Measurements from ENCODE around the gene LRRC46. TPM values are rescaled to one million over a fixed set of nuclear protein-coding genes. Genes with fewer than 3 reads are reported as not detected.

Gene LRRC46
- total and polyA plus RNA-seq, 4 donors, result 0.40 to 13.1 (median 6.2) TPM

DNA sequence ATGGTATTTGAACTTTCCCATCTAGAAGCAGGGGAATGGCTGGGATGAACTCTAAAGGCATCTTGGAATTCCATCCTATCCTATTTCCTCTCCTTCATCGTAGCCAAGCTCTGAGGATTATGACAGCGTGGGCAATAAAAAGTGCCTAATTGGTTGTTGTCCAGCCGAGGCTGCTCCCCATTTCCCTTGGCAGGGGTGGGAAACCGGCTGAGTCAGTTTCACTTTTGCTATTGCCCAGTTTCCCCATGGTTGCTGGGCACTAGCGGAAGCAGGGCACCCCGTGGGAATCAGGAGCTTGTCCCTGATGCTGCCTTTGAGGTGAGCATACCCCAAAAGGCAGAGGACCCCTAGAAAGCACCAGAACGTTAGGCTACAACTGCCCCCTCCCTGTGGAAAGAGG lies 50.8 kb downstream of the LRRC46 start:
- H3K27ac ChIP-seq (ENCODE audit: low read depth, low read length), result no peak overlapping the region
- peaks cover 18% of the 10 kb centered on the region for H3K27me3 ChIP-seq (ENCODE audit: control insufficient read depth, insufficient read depth, low read length)
- no peak for DNase-seq (ENCODE audit: low read depth in 4 of 6, low spot score in 6 of 6)
- H3K4me1 ChIP-seq (ENCODE audit: control insufficient read depth, insufficient read depth, low read length), result peaks cover 17% of the 10 kb centered on the region
- H3K4me3 ChIP-seq (ENCODE audit: low read depth, low read length), result no peak overlapping the region
- H3K9me3 ChIP-seq (ENCODE audit: control insufficient read depth, insufficient read depth, low read length), result no peaks in the 10 kb centered on the region
- no peaks in the 10 kb centered on the region for H3K36me3 ChIP-seq (ENCODE audit: control insufficient read depth, insufficient read depth, low read length)
- 62% methylated on average over 6 of the region's 7 CpGs for WGBS (ENCODE audit: insufficient coverage)

DNA sequence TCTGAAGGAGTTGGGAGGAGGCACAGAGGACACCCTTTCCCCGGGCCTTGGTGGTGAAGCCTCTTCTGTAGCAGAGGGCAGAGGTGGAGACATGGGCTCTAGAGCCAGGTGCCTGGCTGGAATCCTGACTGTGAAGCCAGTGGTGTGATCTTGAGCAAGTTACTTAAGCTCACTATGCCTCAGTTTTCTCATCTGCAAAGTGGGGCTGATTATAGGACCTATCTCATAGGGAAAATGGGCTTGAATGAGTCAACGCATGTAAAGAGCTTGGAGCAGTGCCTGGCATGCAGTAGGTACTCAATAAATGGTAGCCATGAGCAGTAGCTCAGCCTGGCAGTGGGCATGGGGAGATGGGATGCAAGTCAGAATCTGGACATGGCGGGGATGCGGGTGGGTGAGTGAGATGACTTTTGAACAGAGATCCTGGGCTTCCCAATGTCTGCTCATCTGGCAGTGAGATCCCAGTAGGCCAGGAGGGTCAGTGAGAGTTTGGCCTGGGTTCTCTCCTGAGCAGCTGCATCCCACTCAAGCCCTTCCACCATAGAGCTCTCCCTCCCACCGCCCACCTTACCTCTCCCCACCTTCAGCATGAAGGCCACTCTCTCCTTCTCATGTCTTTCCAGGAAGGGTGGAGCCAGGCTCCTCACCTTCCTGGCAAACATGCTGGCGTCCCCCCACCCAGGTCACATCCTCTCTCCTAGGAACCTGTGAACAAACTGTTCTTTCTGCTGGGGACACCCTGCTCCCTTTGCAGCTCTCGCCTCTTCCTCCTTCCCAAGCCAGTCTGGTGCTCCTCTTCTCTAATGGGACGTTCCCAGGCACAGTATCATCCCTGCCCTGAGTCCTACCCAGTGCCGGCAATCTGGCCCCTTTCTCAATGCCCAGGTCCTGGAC lies 51.5 kb downstream of the LRRC46 start:
- H3K9me3 ChIP-seq (ENCODE audit: control insufficient read depth, insufficient read depth, low read length), result no peaks in the 10 kb centered on the region
- 80% methylated on average over 8 of the region's 9 CpGs for WGBS (ENCODE audit: insufficient coverage)
- H3K4me3 ChIP-seq (ENCODE audit: low read depth, low read length), result no peak overlapping the region
- H3K27ac ChIP-seq (ENCODE audit: low read depth, low read length), result no peak overlapping the region
- H3K36me3 ChIP-seq (ENCODE audit: control insufficient read depth, insufficient read depth, low read length), result no peaks in the 10 kb centered on the region
- H3K4me1 ChIP-seq (ENCODE audit: control insufficient read depth, insufficient read depth, low read length), result peaks cover 11% of the 10 kb centered on the region
- H3K27me3 ChIP-seq (ENCODE audit: control insufficient read depth, insufficient read depth, low read length), result peaks cover 14% of the 10 kb centered on the region
- no peak for DNase-seq (ENCODE audit: low read depth in 4 of 6, low spot score in 6 of 6)

- Histone ChIP-seq H3K27ac (ENCODE audit: low read depth, low read length) (no peak overlapping the region), H3K9me3 (ENCODE audit: control insufficient read depth, insufficient read depth, low read length) (no peaks in the 10 kb centered on the region), H3K4me3 (ENCODE audit: low read depth, low read length) (no peak overlapping the region), H3K36me3 (ENCODE audit: control insufficient read depth, insufficient read depth, low read length) (no peaks in the 10 kb centered on the region), H3K27me3 (ENCODE audit: control insufficient read depth, insufficient read depth, low read length) (peaks cover 6% of the 10 kb centered on the region), H3K4me1 (ENCODE audit: control insufficient read depth, insufficient read depth, low read length) (peaks cover 11% of the 10 kb centered on the region)
- 77% methylated on average over 2 of the region's 9 CpGs for WGBS (ENCODE audit: insufficient coverage)
- no peak for DNase-seq (ENCODE audit: low read depth in 4 of 6, low spot score in 6 of 6)
Observed at GRCh38 chr17:47883589-47884426, 52.3 kb downstream of the LRRC46 start.

- no peak for DNase-seq (ENCODE audit: low read depth in 4 of 6, low spot score in 6 of 6)
- H3K4me1 ChIP-seq (ENCODE audit: control insufficient read depth, insufficient read depth, low read length), result peaks cover 11% of the 10 kb centered on the region
- no peak overlapping the region for H3K27ac ChIP-seq (ENCODE audit: low read depth, low read length)
- H3K27me3 ChIP-seq (ENCODE audit: control insufficient read depth, insufficient read depth, low read length), result peaks cover 6% of the 10 kb centered on the region
- H3K9me3 ChIP-seq (ENCODE audit: control insufficient read depth, insufficient read depth, low read length), result no peaks in the 10 kb centered on the region
- no peak overlapping the region for H3K4me3 ChIP-seq (ENCODE audit: low read depth, low read length)
- H3K36me3 ChIP-seq (ENCODE audit: control insufficient read depth, insufficient read depth, low read length), result no peaks in the 10 kb centered on the region
- WGBS (ENCODE audit: insufficient coverage), result 20% methylated on average over 2 of the region's 5 CpGs
Observed at GRCh38 chr17:47884427-47884740, 52.9 kb downstream of the LRRC46 start.

DNA sequence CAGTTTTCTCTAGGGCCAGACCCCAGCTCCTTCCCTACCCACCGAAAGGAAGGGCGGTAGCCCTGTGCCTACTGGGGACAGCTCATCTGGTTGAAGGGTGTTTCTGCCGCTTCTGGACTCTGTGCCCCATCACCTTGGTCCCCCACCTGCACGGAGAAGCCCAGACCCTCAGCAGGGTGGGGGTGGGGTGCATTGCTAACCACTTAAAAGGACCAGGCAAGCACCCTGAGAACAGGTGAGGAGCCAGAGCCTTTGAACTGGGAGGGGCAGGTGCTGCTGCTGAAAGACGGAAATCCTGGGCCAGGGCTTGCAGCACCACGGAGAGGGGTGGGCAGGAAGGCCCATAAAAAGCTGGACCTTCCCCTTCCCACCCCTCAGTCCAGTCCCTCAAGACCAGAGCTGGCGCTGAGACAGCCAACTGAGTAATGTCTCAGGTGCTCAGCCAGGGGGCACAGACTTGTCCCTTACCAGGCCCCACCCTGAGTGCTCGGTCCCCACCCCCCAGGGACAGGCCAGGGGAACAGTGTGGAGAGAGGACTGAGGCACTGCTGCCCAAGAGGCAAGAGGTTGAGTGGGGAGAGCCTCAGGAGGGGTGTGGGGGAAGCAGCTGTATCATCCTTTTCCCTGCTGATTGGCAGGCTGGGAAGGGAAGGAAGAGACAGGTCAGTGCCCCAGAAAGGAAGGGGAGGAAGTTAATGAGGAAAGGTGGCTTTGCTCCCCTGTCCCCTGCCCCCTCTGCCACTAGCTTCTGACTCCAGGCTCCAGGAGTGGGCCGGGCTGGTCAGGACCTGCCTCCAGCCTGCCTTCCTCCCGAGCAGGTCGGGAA lies 53.6 kb downstream of the LRRC46 start:
- DNase-seq (ENCODE audit: low read depth in 4 of 6, low spot score in 6 of 6), result no peak
- H3K9me3 ChIP-seq (ENCODE audit: control insufficient read depth, insufficient read depth, low read length), result no peaks in the 10 kb centered on the region
- peaks cover 14% of the 10 kb centered on the region for H3K4me1 ChIP-seq (ENCODE audit: control insufficient read depth, insufficient read depth, low read length)
- 53% methylated on average over 8 of the region's 11 CpGs for WGBS (ENCODE audit: insufficient coverage)
- H3K36me3 ChIP-seq (ENCODE audit: control insufficient read depth, insufficient read depth, low read length), result no peaks in the 10 kb centered on the region
- H3K4me3 ChIP-seq (ENCODE audit: low read depth, low read length), result no peak overlapping the region
- H3K27ac ChIP-seq (ENCODE audit: low read depth, low read length), result no peak overlapping the region
- peaks cover 6% of the 10 kb centered on the region for H3K27me3 ChIP-seq (ENCODE audit: control insufficient read depth, insufficient read depth, low read length)

Other genes with a start within 250 kb of the LRRC46 start
- gene KPNB1, start 181.8 kb upstream of the LRRC46 start, total RNA-seq, result 100 to 1,000 TPM; 165 to 185 TPM
- gene KPNB1, start 181.8 kb upstream of the LRRC46 start, polyA plus RNA-seq (ENCODE audit: insufficient read length in 2 of 2), result 100 to 1,000 TPM; 152 to 164 TPM
- gene TBKBP1, start 137.5 kb upstream of the LRRC46 start, total RNA-seq, result 10 to 100 TPM; 10.4 to 11.5 TPM
- gene TBKBP1, start 137.5 kb upstream of the LRRC46 start, polyA plus RNA-seq (ENCODE audit: insufficient read length in 2 of 2), result 10 to 100 TPM; 46.2 to 62.8 TPM
- under 1 TPM; 0.17 to 0.20 TPM for gene TBX21, start 98.4 kb upstream of the LRRC46 start, total RNA-seq
- gene TBX21, start 98.4 kb upstream of the LRRC46 start, polyA plus RNA-seq (ENCODE audit: insufficient read length in 2 of 2), result under 1 TPM; 0.32 to 0.36 TPM
- gene OSBPL7, start 9.9 kb upstream of the LRRC46 start, total RNA-seq, result 10 to 100 TPM in 1 of 2 donors, 1 to 10 TPM in 1; 7.1 to 12.5 TPM
- 10 to 100 TPM; 23.1 to 25.6 TPM for gene OSBPL7, start 9.9 kb upstream of the LRRC46 start, polyA plus RNA-seq (ENCODE audit: insufficient read length in 2 of 2)
- 10 to 100 TPM; 10.6 to 30.0 TPM for gene MRPL10, start 129 bp upstream of the LRRC46 start, total RNA-seq
- 10 to 100 TPM; 37.6 to 40.8 TPM for gene MRPL10, start 129 bp upstream of the LRRC46 start, polyA plus RNA-seq (ENCODE audit: insufficient read length in 2 of 2)
- gene SCRN2, start 9.6 kb downstream of the LRRC46 start, total RNA-seq, result 10 to 100 TPM; 13.7 to 44.2 TPM
- 10 to 100 TPM; 31.5 to 35.9 TPM for gene SCRN2, start 9.6 kb downstream of the LRRC46 start, polyA plus RNA-seq (ENCODE audit: insufficient read length in 2 of 2)
- gene SP6, start 19.5 kb downstream of the LRRC46 start, total RNA-seq, result under 1 TPM; 0.22 to 0.30 TPM
- gene SP6, start 19.5 kb downstream of the LRRC46 start, polyA plus RNA-seq (ENCODE audit: insufficient read length in 2 of 2), result under 1 TPM; 0.51 to 0.92 TPM
- gene SP2, start 64.6 kb downstream of the LRRC46 start, total RNA-seq, result 1 to 10 TPM; 1.6 to 3.3 TPM
- gene SP2, start 64.6 kb downstream of the LRRC46 start, polyA plus RNA-seq (ENCODE audit: insufficient read length in 2 of 2), result 10 to 100 TPM; 25.5 to 25.9 TPM
- gene PNPO, start 109.9 kb downstream of the LRRC46 start, total RNA-seq, result 10 to 100 TPM; 22.4 to 24.0 TPM
- gene PNPO, start 109.9 kb downstream of the LRRC46 start, polyA plus RNA-seq (ENCODE audit: insufficient read length in 2 of 2), result 10 to 100 TPM; 26.0 to 26.7 TPM
- gene PRR15L, start 126.2 kb downstream of the LRRC46 start, total RNA-seq, result under 1 TPM in 1 of 2 donors, not detected in 1; 0.17 TPM
- gene PRR15L, start 126.2 kb downstream of the LRRC46 start, polyA plus RNA-seq (ENCODE audit: insufficient read length in 2 of 2), result under 1 TPM in 1 of 2 donors, not detected in 1; 0.27 TPM
- 100 to 1,000 TPM in 1 of 2 donors, 10 to 100 TPM in 1; 77.0 to 147 TPM for gene CDK5RAP3, start 139.4 kb downstream of the LRRC46 start, total RNA-seq
- 100 to 1,000 TPM; 128 to 147 TPM for gene CDK5RAP3, start 139.4 kb downstream of the LRRC46 start, polyA plus RNA-seq (ENCODE audit: insufficient read length in 2 of 2)
- gene COPZ2, start 206.1 kb downstream of the LRRC46 start, total RNA-seq, result 100 to 1,000 TPM in 1 of 2 donors, 10 to 100 TPM in 1; 27.1 to 137 TPM
- gene COPZ2, start 206.1 kb downstream of the LRRC46 start, polyA plus RNA-seq (ENCODE audit: insufficient read length in 2 of 2), result 10 to 100 TPM in 1 of 2 donors, 1 to 10 TPM in 1; 7.8 to 35.6 TPM
- gene NFE2L1, start 216.7 kb downstream of the LRRC46 start, total RNA-seq, result 10 to 100 TPM; 87.4 to 94.2 TPM
- 100 to 1,000 TPM; 139 to 148 TPM for gene NFE2L1, start 216.7 kb downstream of the LRRC46 start, polyA plus RNA-seq (ENCODE audit: insufficient read length in 2 of 2)

All from spinal cord (tissue), 10 donors.